Osteocyte (in vitro differentiated cells): ENCODE measurements around the gene LUZP2. TPM values are rescaled to one million over a fixed set of nuclear protein-coding genes. Genes with fewer than 3 reads are reported as not detected.

Experiments used
- DNase-seq: peaks from one replicate; pipeline ENCODE4 v3.0.0; 2021; ENCODE audit warnings: mixed read lengths; ENCODE audit not compliant: unreplicated experiment; ENCODE audit errors: extremely low spot score
- H3K27ac Mint-ChIP-seq: one replicate; pipeline ENCODE4 v1.8.0; 2021; ENCODE audit warnings: mild to moderate bottlenecking, mixed read lengths; ENCODE audit not compliant: unreplicated experiment
- H3K27me3 Mint-ChIP-seq: one replicate; pipeline ENCODE4 v1.8.0; 2021; ENCODE audit warnings: mixed read lengths; ENCODE audit not compliant: unreplicated experiment
- H3K36me3 Mint-ChIP-seq: one replicate; pipeline ENCODE4 v1.8.0; 2021; ENCODE audit warnings: mixed read lengths; ENCODE audit not compliant: unreplicated experiment
- H3K4me1 Mint-ChIP-seq: one replicate; pipeline ENCODE4 v1.8.0; 2021; ENCODE audit warnings: mixed read lengths; ENCODE audit not compliant: unreplicated experiment
- H3K4me3 Mint-ChIP-seq: one replicate; pipeline ENCODE4 v1.8.0; 2021; ENCODE audit warnings: mild to moderate bottlenecking, moderate library complexity, mixed read lengths; ENCODE audit not compliant: unreplicated experiment
- H3K9me3 Mint-ChIP-seq: one replicate; pipeline ENCODE4 v1.8.0; 2021; ENCODE audit warnings: mixed read lengths; ENCODE audit not compliant: unreplicated experiment
- total RNA-seq: library from RNA; stranded (reverse); gene quantifications from 2 replicates; pipeline ENCODE4 v1.2.1, GENCODE V29; 2021
- TF ChIP-seq, protein P1 (sequence below): fragments of 200-600 bp; sonication (generic); IDR thresholded peaks from 2 replicates; pipeline ENCODE4 v1.5.0; 2021; ENCODE audit warnings: antibody characterized with exemption, mild to moderate bottlenecking, moderate library complexity

Gene LUZP2
- total RNA-seq, 1 donor from 2014 or later: 3.5 TPM

DNA sequence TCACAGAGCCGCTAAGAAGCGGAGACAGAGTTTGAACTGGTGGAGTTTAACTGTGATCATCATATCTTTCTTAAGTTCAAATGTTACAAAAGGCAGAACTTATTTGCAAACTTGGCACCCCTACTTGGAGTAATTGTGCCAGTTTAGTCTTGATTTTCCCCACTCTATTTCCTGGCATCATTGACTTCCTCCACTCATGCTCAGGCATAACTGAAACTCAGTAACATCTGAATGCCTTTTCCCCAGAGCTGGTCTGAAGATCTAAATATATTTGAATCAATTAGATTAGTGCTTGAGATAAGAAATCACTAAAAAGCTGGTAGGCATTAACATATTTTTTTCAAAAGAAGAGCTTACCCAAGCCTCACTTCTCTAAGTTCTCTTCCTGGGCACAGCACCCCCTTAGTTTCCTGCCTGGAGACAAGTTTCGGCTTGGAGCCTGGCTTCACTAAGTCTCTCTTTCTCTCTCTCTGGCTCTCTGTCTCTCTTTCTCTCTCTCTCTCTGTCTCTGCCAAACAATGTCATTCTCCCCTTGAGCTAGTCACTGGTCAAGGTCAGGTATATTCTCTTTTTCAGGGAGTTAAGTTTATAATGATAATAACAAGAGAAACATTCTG, 190.8 kb downstream of the LUZP2 start:
- H3K4me3 Mint-ChIP-seq: no peak overlapping the region
- no peaks in the 10 kb centered on the region for H3K36me3 Mint-ChIP-seq
- no peaks in the 10 kb centered on the region for H3K9me3 Mint-ChIP-seq
- no peaks in the 10 kb centered on the region for H3K4me1 Mint-ChIP-seq
- H3K27me3 Mint-ChIP-seq: no peaks in the 10 kb centered on the region
- DNase-seq: no peak
- H3K27ac Mint-ChIP-seq: no peak overlapping the region
- TF ChIP-seq, protein P1, sequence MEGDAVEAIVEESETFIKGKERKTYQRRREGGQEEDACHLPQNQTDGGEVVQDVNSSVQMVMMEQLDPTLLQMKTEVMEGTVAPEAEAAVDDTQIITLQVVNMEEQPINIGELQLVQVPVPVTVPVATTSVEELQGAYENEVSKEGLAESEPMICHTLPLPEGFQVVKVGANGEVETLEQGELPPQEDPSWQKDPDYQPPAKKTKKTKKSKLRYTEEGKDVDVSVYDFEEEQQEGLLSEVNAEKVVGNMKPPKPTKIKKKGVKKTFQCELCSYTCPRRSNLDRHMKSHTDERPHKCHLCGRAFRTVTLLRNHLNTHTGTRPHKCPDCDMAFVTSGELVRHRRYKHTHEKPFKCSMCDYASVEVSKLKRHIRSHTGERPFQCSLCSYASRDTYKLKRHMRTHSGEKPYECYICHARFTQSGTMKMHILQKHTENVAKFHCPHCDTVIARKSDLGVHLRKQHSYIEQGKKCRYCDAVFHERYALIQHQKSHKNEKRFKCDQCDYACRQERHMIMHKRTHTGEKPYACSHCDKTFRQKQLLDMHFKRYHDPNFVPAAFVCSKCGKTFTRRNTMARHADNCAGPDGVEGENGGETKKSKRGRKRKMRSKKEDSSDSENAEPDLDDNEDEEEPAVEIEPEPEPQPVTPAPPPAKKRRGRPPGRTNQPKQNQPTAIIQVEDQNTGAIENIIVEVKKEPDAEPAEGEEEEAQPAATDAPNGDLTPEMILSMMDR: no peak

DNA sequence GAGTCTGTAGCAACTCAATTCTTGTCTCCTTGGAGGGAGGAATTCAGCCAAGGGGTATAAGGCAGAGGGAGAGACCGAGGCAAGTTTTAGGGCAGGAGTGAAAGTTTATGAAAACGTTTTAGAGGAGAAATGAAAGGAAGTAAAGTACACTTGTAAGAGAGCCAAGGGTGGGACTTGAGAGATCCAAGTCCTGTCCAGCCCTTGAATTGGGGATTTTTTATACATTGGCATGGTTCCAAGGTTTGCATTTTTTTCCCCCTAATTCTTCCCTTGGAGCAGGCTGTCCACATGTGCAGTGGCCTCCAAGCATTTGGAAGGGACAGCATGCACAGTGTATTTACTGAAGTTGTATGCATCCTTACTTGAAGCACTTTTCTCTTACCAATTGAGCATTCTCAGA, 192.1 kb downstream of the LUZP2 start:
- Mint-ChIP-seq H3K4me3 (no peak overlapping the region), H3K27me3 (no peaks in the 10 kb centered on the region), H3K27ac (no peak overlapping the region), H3K9me3 (no peaks in the 10 kb centered on the region), H3K36me3 (no peaks in the 10 kb centered on the region), H3K4me1 (no peaks in the 10 kb centered on the region)
- DNase-seq: no peak
- TF ChIP-seq, protein P1: no peak

DNA sequence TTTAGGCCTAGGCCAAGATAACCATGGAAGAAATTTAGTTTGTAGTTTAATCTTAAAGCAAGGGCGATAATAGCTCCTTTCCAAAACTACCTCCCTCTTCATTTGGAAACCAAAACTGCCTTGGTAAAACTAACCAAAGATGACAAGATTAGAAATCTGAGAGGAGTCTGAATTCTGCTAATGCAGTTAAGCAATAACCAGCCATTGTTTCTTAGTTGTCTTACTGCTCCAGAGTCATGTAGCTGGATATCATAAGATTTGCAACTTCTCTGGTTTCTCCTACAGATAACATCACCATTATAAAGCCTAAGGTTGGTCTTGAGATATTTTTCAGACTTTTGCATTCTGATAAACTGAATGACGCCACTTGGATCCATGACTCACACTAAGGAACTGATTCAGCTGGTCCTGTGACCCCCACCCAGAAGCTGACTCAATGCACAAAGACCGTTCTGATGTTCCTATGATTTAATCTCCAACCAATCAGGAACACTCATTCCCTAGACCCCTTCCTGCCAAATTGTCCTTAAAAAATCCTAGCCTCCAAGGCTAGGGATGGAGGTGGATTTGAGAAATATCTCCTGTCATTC, 200.8 kb downstream of the LUZP2 start:
- Mint-ChIP-seq H3K9me3 (peaks cover 10% of the 10 kb centered on the region), H3K4me1 (no peaks in the 10 kb centered on the region), H3K27ac (no peak overlapping the region), H3K4me3 (no peak overlapping the region), H3K27me3 (no peaks in the 10 kb centered on the region), H3K36me3 (peaks cover 2% of the 10 kb centered on the region)
- TF ChIP-seq, protein P1: no peak
- no peak for DNase-seq

DNA sequence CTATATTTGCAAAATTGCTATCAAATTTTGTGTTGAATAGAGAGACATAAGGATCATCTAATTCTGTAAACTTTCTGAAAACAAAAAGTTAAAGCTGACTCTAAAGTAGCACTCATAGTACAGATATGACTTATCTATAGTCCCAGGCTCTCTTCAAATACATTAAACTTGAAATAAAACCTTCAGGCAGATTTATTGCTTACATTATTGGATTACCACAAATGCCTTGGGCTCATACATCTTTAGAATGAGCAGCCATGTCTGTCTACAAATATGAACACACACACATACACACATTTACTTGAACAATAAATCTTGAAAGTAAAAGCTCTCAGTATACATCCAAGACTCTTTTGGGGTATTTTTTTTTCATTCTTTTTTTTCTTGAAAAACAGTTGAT, 207.9 kb downstream of the LUZP2 start:
- DNase-seq: no peak
- peaks cover 3% of the 10 kb centered on the region for H3K4me1 Mint-ChIP-seq
- H3K27me3 Mint-ChIP-seq: no peaks in the 10 kb centered on the region
- H3K9me3 Mint-ChIP-seq: peaks cover 5% of the 10 kb centered on the region
- peaks cover 2% of the 10 kb centered on the region for H3K36me3 Mint-ChIP-seq
- H3K4me3 Mint-ChIP-seq: no peak overlapping the region
- H3K27ac Mint-ChIP-seq: no peak overlapping the region
- TF ChIP-seq, protein P1: no peak

DNA sequence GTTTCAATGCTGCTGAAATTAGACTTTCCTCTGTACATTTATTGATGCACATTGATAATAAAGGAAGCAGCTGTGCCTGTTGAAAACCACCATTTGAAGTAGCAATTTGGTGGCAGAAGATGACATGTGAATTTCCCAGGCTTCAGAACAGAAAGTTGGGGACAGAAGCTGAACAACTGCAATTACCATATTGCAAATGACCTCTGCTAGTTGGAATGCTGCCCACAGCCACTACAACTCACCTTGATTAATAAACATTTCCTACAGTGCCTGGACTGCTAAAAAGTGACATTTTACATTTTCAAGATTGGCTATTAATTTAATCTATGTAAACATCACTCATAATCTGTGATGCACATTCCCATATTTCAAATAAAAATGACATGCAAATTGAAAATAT, 208.6 kb downstream of the LUZP2 start:
- no peak overlapping the region for H3K4me3 Mint-ChIP-seq
- H3K27ac Mint-ChIP-seq: no peak overlapping the region
- H3K36me3 Mint-ChIP-seq: peaks cover 2% of the 10 kb centered on the region
- no peak for DNase-seq
- H3K27me3 Mint-ChIP-seq: no peaks in the 10 kb centered on the region
- H3K9me3 Mint-ChIP-seq: peaks cover 5% of the 10 kb centered on the region
- H3K4me1 Mint-ChIP-seq: peaks cover 3% of the 10 kb centered on the region
- TF ChIP-seq, protein P1: no peak
